Activated naive CD8-positive, alpha-beta T cell treated with anti-CD3 and anti-CD28 coated beads, Interleukin-2, amount 10 ng/mL, durations not matched to agents 7 days and 5 days (primary cell): Measurements from ENCODE around the gene C20orf144. TPM values are rescaled to one million over a fixed set of nuclear protein-coding genes. Genes with fewer than 3 reads are reported as not detected.

Experiments
- ATAC-seq: fragments of 150-1000 bp; cut with Tn5 transposase; one replicate; pipeline ENCODE4 v1.10.0; 2021; ENCODE audit warnings: low read depth, moderate library complexity
- POLR2A ChIA-PET: fragments of 350-600 bp; sonication (Branson Sonifier 250); formaldehyde crosslinking; loops from one replicate; lab custom pipeline; 2021; ENCODE audit warnings: antibody characterized with exemption; lab: Charles Lee
- DNase-seq: peaks from one replicate; pipeline ENCODE4 v3.0.0; 2021
- H3K27ac Mint-ChIP-seq: one replicate; pipeline ENCODE4 v1.8.0; 2022; ENCODE audit warnings: mild to moderate bottlenecking, mixed read lengths
- H3K27me3 Mint-ChIP-seq: one replicate; pipeline ENCODE4 v1.8.0; 2022; ENCODE audit warnings: mild to moderate bottlenecking, moderate library complexity, mixed read lengths
- H3K36me3 Mint-ChIP-seq: one replicate; pipeline ENCODE4 v1.8.0; 2021; ENCODE audit warnings: mild to moderate bottlenecking, mixed read lengths
- H3K4me1 Mint-ChIP-seq: one replicate; pipeline ENCODE4 v1.8.0; 2021; ENCODE audit warnings: mixed read lengths
- H3K4me3 Mint-ChIP-seq: one replicate; pipeline ENCODE4 v1.8.0; 2022; ENCODE audit warnings: mild to moderate bottlenecking, moderate library complexity, mixed read lengths
- H3K9me3 Mint-ChIP-seq: one replicate; pipeline ENCODE4 v1.8.0; 2021; ENCODE audit warnings: mixed read lengths
- total RNA-seq, 2 experiments: library from RNA; stranded (reverse); gene quantifications; one replicate each; pipeline ENCODE4 v1.2.3, GENCODE V29; 2021

C20orf144 gene
- total RNA-seq, 2 experiments from 2014 or later: 0.39 to 0.43 TPM

- no peak for DNase-seq
- ATAC-seq: no peak
- Mint-ChIP-seq H3K36me3 (peaks cover 18% of the 10 kb centered on the region), H3K9me3 (no peaks in the 10 kb centered on the region), H3K27me3 (no peaks in the 10 kb centered on the region), H3K4me1 (peaks cover 59% of the 10 kb centered on the region), H3K27ac (peak overlapping the region; percentile 81), H3K4me3 (no peak overlapping the region)
- POLR2A ChIA-PET: interaction anchor here (1.1 to 6.3 kb wide), 4 partner anchors 10 to 42 kb away, joined by 3 to 116 read pairs (median 10); partner anchors contain the start of genes ACTL10 and PXMP4
These were observed 16.0 kb downstream of the C20orf144 start for GRCh38 chr20:33677991-33678702.

- Mint-ChIP-seq H3K36me3 (peaks cover 21% of the 10 kb centered on the region), H3K4me1 (peaks cover 61% of the 10 kb centered on the region), H3K4me3 (peak overlapping the region; percentile 41), H3K27ac (peak overlapping the region; percentile 81), H3K27me3 (no peaks in the 10 kb centered on the region), H3K9me3 (no peaks in the 10 kb centered on the region)
- DNase-seq (peak; percentile 70), ATAC-seq (peak; percentile 74)
- POLR2A ChIA-PET: interaction anchor here (0.8 to 6.3 kb wide), 15 partner anchors 8 to 314 kb away, joined by 3 to 116 read pairs (median 4); partner anchors contain the start of genes ACTL10, CBFA2T2, PXMP4 and RALY
These were observed 17.8 kb downstream of the C20orf144 start for GRCh38 chr20:33679758-33680485.

- Mint-ChIP-seq H3K27me3 (no peaks in the 10 kb centered on the region), H3K4me1 (peaks cover 59% of the 10 kb centered on the region), H3K4me3 (peak overlapping the region; percentile 49), H3K36me3 (peaks cover 23% of the 10 kb centered on the region), H3K9me3 (no peaks in the 10 kb centered on the region), H3K27ac (peak overlapping the region; percentile 81)
- ATAC-seq (no peak), DNase-seq (no peak)
- POLR2A ChIA-PET: interaction anchor here (1.4 to 6.3 kb wide), 7 partner anchors 9 to 130 kb away, joined by 4 to 116 read pairs (median 8); partner anchors contain the start of genes ACTL10, PXMP4 and ZNF341
These were observed 18.6 kb downstream of the C20orf144 start for GRCh38 chr20:33680686-33681085.

GRCh38 chr20:33681288-33681687, 19.2 kb downstream of the C20orf144 start:
- Mint-ChIP-seq H3K4me1 (peaks cover 55% of the 10 kb centered on the region), H3K27me3 (no peaks in the 10 kb centered on the region), H3K9me3 (no peaks in the 10 kb centered on the region), H3K4me3 (peak overlapping the region; percentile 49), H3K27ac (peak overlapping the region; percentile 81), H3K36me3 (peaks cover 23% of the 10 kb centered on the region)
- POLR2A ChIA-PET: interaction anchor here (1.0 to 6.3 kb wide), 5 partner anchors 9 to 191 kb away, joined by 3 to 116 read pairs (median 6); partner anchors contain the start of genes ACTL10 and PXMP4
- DNase-seq (no peak), ATAC-seq (no peak)

GRCh38 chr20:33681728-33682353, 19.7 kb downstream of the C20orf144 start:
- DNase-seq: no peak
- no peaks in the 10 kb centered on the region for H3K9me3 Mint-ChIP-seq
- peaks cover 23% of the 10 kb centered on the region for H3K36me3 Mint-ChIP-seq
- no peaks in the 10 kb centered on the region for H3K27me3 Mint-ChIP-seq
- peak overlapping the region; percentile 81 for H3K27ac Mint-ChIP-seq
- no peak for ATAC-seq
- peaks cover 59% of the 10 kb centered on the region for H3K4me1 Mint-ChIP-seq
- POLR2A ChIA-PET: interaction anchor here (1.0 to 6.3 kb wide), 5 partner anchors 8 to 191 kb away, joined by 3 to 116 read pairs (median 6); partner anchors contain the start of genes ACTL10 and PXMP4
- H3K4me3 Mint-ChIP-seq: peak overlapping the region; percentile 49

- Mint-ChIP-seq H3K9me3 (no peaks in the 10 kb centered on the region), H3K36me3 (peaks cover 13% of the 10 kb centered on the region), H3K27me3 (no peaks in the 10 kb centered on the region), H3K4me3 (peak overlapping the region; percentile 93), H3K4me1 (peaks cover 72% of the 10 kb centered on the region), H3K27ac (peak overlapping the region; percentile 90)
- DNase-seq (no peak), ATAC-seq (no peak)
- POLR2A ChIA-PET: interaction anchor here (0.5 to 2.8 kb wide), 13 partner anchors 10 to 428 kb away, joined by 3 to 23 read pairs (median 5); partner anchors contain the start of genes ACTL10, CBFA2T2, EIF2S2 and NECAB3
These were observed 22.6 kb downstream of the C20orf144 start for GRCh38 chr20:33684533-33685327.

- DNase-seq: peak; percentile 79
- POLR2A ChIA-PET: interaction anchor here (1.0 to 2.8 kb wide), 12 partner anchors 11 to 427 kb away, joined by 3 to 23 read pairs (median 6); partner anchors contain the start of genes ACTL10, CBFA2T2, EIF2S2 and NECAB3
- H3K27me3 Mint-ChIP-seq: no peaks in the 10 kb centered on the region
- H3K4me3 Mint-ChIP-seq: peak overlapping the region; percentile 93
- H3K4me1 Mint-ChIP-seq: peaks cover 72% of the 10 kb centered on the region
- peak overlapping the region; percentile 90 for H3K27ac Mint-ChIP-seq
- no peaks in the 10 kb centered on the region for H3K9me3 Mint-ChIP-seq
- peaks cover 12% of the 10 kb centered on the region for H3K36me3 Mint-ChIP-seq
- ATAC-seq: peak; percentile 50
These were observed 23.4 kb downstream of the C20orf144 start for GRCh38 chr20:33685328-33686099.

- peak within 1 kb of the TSS; percentile 93 for H3K4me3 Mint-ChIP-seq
- POLR2A ChIA-PET: interaction anchor here (1.3 to 5.8 kb wide), 9 partner anchors 19 to 426 kb away, joined by 4 to 46 read pairs (median 10); partner anchors contain the start of genes ACTL10, EIF2S2, PXMP4 and ZNF341
- H3K27ac Mint-ChIP-seq: peak within 1 kb of the TSS; percentile 90
- no peaks in the 10 kb centered on the region for H3K27me3 Mint-ChIP-seq
- H3K9me3 Mint-ChIP-seq: no peaks in the 10 kb centered on the region
- DNase-seq (peak; percentile 99), ATAC-seq (peak; percentile 85)
- H3K36me3 Mint-ChIP-seq: peaks cover 10% of the 10 kb centered on the region
- H3K4me1 Mint-ChIP-seq: peaks cover 70% of the 10 kb centered on the region
These were observed 24.2 kb downstream of the C20orf144 start, which contains the start of gene E2F1 for GRCh38 chr20:33686100-33686983. Gene E2F1 (minus strand): TSS chr20:33686385. CDS start chr20:33686264, 121 bp downstream.

GRCh38 chr20:33686984-33687366, 24.8 kb downstream of the C20orf144 start:
- POLR2A ChIA-PET: interaction anchor here (0.6 to 5.8 kb wide), 6 partner anchors 9 to 425 kb away, joined by 5 to 46 read pairs (median 6); partner anchors contain the start of genes ACTL10, EIF2S2 and PXMP4
- Mint-ChIP-seq H3K27ac (peak overlapping the region; percentile 87), H3K4me1 (peaks cover 65% of the 10 kb centered on the region), H3K9me3 (no peaks in the 10 kb centered on the region), H3K27me3 (no peaks in the 10 kb centered on the region), H3K36me3 (peaks cover 10% of the 10 kb centered on the region), H3K4me3 (peak overlapping the region; percentile 64)
- ATAC-seq (no peak), DNase-seq (no peak)

GRCh38 chr20:33687370-33687915, 25.3 kb downstream of the C20orf144 start:
- H3K27ac Mint-ChIP-seq: no peak overlapping the region
- POLR2A ChIA-PET: interaction anchor here (0.6 to 5.8 kb wide), 8 partner anchors 8 to 425 kb away, joined by 5 to 46 read pairs (median 6); partner anchors contain the start of genes ACTL10, EIF2S2, PXMP4 and ZNF341
- no peak for DNase-seq
- no peak for ATAC-seq
- peaks cover 63% of the 10 kb centered on the region for H3K4me1 Mint-ChIP-seq
- H3K36me3 Mint-ChIP-seq: peaks cover 10% of the 10 kb centered on the region
- no peak overlapping the region for H3K4me3 Mint-ChIP-seq
- no peaks in the 10 kb centered on the region for H3K9me3 Mint-ChIP-seq
- no peaks in the 10 kb centered on the region for H3K27me3 Mint-ChIP-seq
